Activated CD8-positive, alpha-beta memory T cell treated with anti-CD3 and anti-CD28 coated beads for 36 hours (primary cell): ENCODE measurements around the gene ARHGAP22. TPM values are rescaled to one million over a fixed set of nuclear protein-coding genes. Genes with fewer than 3 reads are reported as not detected.

Experiments
- CTCF ChIA-PET: fragments of 350-600 bp; sonication (Branson Sonifier 250); formaldehyde crosslinking; loops from one replicate; lab custom pipeline; 2021; ENCODE audit warnings: antibody characterized with exemption; lab: Charles Lee
- POLR2A ChIA-PET: fragments of 350-600 bp; sonication (Branson Sonifier 250); formaldehyde crosslinking; loops from one replicate; lab custom pipeline; 2021; ENCODE audit warnings: antibody characterized with exemption; lab: Charles Lee
- total RNA-seq, 2 experiments: library from RNA; stranded (reverse); gene quantifications; one replicate each; pipeline ENCODE4 v1.2.3, GENCODE V29; 2021

ARHGAP22 gene
- total RNA-seq, 2 experiments from 2014 or later = not detected

GRCh38 chr10:48451969-48452878, 152.6 kb downstream of the ARHGAP22 start:
- ChIA-PET CTCF (no interaction called here), POLR2A (no interaction called here)

GRCh38 chr10:48450741-48451466, 154.0 kb downstream of the ARHGAP22 start:
- POLR2A ChIA-PET = no interaction called here
- CTCF ChIA-PET = no interaction called here

DNA sequence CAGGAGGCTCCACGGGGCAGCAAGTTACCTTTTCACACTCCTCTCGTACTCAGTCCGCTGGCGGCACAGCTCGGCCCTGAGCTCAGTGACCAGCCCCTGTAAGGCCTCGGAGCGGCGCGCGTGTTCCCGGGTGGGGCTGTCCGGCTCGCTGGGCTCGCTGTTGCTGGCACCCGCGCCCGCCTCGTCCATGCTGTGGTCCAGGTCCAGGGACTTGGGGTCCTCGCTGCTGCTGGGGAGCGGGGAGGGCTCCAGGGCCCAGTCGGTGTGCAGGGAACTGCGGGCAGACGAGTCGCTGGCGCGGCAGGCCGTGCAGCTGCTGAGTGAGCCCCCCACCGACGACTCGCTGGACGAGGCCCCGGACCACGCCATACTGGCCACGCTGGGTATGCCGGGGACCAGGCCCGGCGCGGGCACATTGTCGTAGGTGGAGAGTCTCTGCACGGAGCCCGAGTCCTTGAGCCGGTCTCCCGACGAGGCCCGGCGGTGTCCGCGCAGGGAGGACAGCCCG, 154.6 kb downstream of the ARHGAP22 start:
- CTCF ChIA-PET = no interaction called here

GRCh38 chr10:48449501-48450232, 155.2 kb downstream of the ARHGAP22 start:
- ChIA-PET CTCF (no interaction called here), POLR2A (no interaction called here)

More for the DNA sequence above, 154.6 kb downstream of the ARHGAP22 start:
- POLR2A ChIA-PET = no interaction called here

DNA sequence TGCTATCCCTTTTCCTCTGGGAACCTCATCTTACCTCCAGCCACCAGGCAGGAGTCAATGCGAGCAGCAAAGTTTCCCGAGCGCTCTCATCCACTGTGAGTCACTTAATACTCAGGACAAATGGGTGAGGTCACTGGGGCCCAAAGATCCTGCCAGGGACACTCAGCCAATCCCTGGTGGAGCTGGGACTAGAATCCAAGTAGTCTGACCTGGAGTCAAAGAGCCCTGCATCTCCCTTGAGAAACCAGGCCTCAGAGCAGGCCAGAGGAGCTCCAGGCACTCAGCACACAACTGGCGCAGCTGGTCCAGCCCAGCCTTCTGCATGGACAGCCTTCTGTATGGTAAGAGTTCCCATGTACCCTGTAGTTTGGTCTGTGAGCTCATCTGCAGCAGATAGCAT, 156.1 kb downstream of the ARHGAP22 start:
- POLR2A ChIA-PET = no interaction called here
- CTCF ChIA-PET = no interaction called here

GRCh38 chr10:48447356-48448215, 157.3 kb downstream of the ARHGAP22 start:
- ChIA-PET POLR2A (no interaction called here), CTCF (no interaction called here)

DNA sequence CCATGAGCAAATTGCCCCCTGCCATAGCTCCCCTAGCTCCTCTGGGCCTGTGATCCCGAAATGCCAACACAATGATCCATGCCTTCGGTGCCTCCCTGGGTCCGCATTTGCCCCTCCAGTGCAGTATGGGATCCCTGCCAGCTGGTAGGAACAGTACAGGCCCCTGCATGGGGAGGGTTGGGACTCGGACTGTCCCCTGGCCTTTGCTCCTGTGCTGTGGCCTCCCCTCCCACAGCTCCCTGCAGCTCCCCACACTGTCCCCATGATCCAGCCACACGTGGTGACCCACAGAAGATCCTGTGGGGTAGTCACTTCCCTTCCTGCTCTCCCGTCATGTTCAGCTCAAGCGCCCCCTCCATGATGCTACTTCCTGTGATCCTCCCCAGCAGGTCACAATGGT, 158.1 kb downstream of the ARHGAP22 start:
- ChIA-PET POLR2A (no interaction called here), CTCF (no interaction called here)

- CTCF ChIA-PET = no interaction called here
- POLR2A ChIA-PET = no interaction called here
These were observed 158.9 kb downstream of the ARHGAP22 start for GRCh38 chr10:48445932-48446331.

- ChIA-PET POLR2A (no interaction called here), CTCF (no interaction called here)
These were observed 159.7 kb downstream of the ARHGAP22 start for GRCh38 chr10:48444861-48445841.

DNA sequence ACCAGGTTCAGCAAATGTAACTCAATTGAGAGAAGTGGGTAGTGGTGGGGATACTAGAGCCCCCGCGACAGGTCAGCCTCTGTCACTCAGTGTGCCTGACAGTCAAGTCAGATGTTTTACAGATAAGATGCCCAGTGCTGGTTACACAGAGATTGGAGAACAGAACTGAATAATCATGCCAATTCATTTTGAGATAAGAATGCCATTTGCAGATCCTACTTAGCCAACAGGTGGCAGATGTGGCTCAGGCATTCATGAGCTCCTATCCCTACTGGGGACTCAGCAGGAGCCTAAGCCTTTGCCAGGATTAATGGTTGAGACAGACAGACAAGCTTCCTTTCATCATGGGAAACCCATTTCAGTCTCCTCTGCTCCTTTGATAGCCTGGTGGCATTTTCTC, 160.6 kb downstream of the ARHGAP22 start:
- CTCF ChIA-PET = no interaction called here
- POLR2A ChIA-PET = no interaction called here

- ChIA-PET POLR2A (no interaction called here), CTCF (no interaction called here)
These were observed 162.1 kb downstream of the ARHGAP22 start for GRCh38 chr10:48442809-48443177.

DNA sequence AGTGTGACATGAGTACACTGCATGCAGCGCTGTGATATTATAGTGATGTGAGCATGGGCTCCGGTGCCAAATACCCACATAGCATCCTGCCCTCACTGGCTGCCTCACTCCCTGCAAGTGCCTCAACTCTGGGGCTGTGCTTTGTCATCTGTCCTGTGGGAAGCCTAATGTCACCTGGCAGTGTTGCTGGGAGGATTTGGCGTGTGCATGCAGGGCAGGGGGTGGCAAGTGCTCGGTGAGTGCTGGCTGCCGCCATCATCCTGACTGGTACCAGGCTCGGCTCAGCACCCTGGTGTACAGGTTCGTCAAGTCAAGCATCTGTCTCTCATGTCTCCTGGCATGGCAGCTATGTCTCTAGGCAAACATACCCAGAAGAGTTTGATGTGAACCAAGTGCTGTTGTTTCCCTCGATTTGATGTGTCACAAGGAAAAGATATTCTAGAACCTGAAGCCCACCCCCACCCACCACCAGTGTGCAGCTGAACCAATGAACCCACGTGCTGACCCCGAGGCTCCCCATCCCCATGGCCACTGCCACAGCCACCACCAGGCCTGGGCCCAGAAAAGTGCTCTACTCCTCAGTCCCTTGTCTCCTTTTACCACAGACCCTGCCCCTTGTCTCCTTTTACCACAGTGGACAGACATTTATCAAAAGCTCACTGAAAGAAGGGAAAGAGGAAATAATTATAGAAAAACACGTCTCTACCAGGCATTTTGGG, 162.6 kb downstream of the ARHGAP22 start:
- ChIA-PET POLR2A (no interaction called here), CTCF (no interaction called here)

DNA sequence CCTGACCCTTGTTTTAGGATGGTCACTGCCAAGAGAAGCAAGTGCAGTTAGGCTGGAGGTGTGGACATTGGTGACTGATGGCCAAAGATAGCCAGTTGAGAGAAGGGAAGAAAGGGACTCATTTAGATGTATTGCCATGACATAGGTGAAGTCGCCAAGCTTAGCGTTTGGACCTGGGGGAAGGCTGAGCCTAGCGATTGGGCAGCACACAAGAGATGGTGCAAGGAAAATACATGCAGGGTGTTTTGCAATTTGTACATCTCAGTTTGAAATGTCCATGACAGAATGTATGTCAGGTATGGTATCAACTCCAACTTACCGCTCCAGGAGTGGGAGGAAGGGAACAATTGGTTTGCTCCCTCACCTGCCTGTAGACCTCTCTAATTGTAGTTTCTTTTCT, 164.1 kb downstream of the ARHGAP22 start:
- CTCF ChIA-PET = no interaction called here
- POLR2A ChIA-PET = no interaction called here

DNA sequence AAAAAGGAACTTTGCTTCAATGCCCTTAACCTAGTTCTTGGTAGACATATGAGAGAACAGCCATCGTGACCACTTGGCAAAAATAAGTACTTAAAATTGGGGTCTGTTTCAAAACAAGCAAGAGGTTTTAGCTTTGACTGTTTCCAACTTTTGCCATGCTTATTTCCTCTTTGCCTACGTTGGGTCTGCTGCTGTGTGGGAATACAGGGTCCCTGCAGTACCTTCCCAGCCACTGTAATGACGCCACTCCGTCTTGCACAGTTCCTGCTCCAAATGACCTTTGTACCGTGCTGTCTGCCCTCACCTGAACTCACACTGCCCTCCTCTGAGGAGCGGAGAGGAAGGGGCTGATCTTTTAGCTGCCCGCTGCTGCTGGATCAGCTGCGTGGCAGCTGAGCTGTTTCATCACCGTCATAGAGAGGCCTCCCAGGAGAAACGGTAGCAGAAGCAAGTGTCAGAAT, 165.3 kb downstream of the ARHGAP22 start:
- CTCF ChIA-PET = no interaction called here
- POLR2A ChIA-PET = no interaction called here

DNA sequence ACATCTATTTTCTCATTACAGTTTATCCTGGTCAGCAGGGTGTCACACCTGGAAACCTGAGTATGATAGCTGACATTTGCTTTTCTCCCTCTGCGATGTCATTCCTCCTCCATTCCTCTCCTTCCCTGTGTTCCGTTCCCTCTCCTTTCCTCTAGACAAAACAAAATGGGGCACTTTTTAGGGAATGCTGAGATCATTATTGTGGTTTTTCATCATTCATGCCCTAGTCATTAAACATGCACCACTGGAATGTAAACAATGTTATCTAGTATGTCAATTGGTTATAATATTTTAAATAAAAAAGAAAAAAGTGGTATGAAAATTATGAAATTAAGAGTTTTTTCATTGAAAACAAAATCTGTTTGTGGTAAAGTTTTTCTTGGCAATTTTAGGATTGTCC, 165.8 kb downstream of the ARHGAP22 start:
- ChIA-PET CTCF (no interaction called here), POLR2A (no interaction called here)

- ChIA-PET POLR2A (no interaction called here), CTCF (no interaction called here)
These were observed 167.3 kb downstream of the ARHGAP22 start for GRCh38 chr10:48437546-48437945.

- ChIA-PET CTCF (no interaction called here), POLR2A (no interaction called here)
These were observed 173.0 kb downstream of the ARHGAP22 start for GRCh38 chr10:48431871-48432270.
